ENCODE results near the gene RASA2.

DNA sequence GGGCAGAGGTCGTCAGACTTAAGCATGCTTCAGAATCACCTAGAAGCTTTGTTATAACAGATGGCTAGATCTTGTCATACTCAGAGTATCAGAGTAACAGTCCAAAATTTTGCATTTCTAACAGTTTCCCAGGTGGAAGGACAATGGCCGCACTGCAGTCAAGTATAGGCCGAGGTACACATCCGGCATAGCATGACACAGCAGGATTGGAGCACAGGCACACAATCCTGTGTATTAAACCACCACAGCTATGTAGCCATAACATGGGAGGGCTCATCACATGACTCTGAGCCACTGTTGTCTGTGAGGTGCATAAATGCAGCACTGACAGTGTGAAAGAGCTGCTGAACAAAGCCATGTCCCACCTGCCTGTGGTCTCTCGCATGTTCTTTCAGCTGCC, 165.5 kb downstream of the RASA2 start:
- TF ChIP-seq, protein P1, sequence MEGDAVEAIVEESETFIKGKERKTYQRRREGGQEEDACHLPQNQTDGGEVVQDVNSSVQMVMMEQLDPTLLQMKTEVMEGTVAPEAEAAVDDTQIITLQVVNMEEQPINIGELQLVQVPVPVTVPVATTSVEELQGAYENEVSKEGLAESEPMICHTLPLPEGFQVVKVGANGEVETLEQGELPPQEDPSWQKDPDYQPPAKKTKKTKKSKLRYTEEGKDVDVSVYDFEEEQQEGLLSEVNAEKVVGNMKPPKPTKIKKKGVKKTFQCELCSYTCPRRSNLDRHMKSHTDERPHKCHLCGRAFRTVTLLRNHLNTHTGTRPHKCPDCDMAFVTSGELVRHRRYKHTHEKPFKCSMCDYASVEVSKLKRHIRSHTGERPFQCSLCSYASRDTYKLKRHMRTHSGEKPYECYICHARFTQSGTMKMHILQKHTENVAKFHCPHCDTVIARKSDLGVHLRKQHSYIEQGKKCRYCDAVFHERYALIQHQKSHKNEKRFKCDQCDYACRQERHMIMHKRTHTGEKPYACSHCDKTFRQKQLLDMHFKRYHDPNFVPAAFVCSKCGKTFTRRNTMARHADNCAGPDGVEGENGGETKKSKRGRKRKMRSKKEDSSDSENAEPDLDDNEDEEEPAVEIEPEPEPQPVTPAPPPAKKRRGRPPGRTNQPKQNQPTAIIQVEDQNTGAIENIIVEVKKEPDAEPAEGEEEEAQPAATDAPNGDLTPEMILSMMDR (IDR thresholded peaks at IDR 0.05; ENCODE audit: low read length), result no peak
- TF ChIP-seq EZH2phosphoT487 (IDR thresholded peaks at IDR 0.05; ENCODE audit: low read length), result no peak
- no peak for TF ChIP-seq EZH2 (optimal IDR thresholded peaks at IDR 0.05; ENCODE audit: low read depth, low read length)
